K562 (cell line): Measurements from ENCODE around the gene MAPKAPK2. TPM values are rescaled to one million over a fixed set of nuclear protein-coding genes. Genes with fewer than 3 reads are reported as not detected.

Source experiments
- ARHGAP35 ChIP-seq: fragments of 450-650 bp; IDR thresholded peaks from 2 replicates; pipeline ENCODE4 v1.6.1; 2018; ENCODE audit not compliant: partially characterized antibody
- CCNT2 ChIP-seq: IDR thresholded peaks from 2 replicates; pipeline ENCODE4 v1.6.1; 2011; ENCODE audit warnings: borderline replicate concordance, low read depth, mild to moderate bottlenecking, moderate library complexity, mixed read lengths, low read length; ENCODE audit not compliant: insufficient read length; ENCODE audit errors: extremely low read depth
- CHD2 ChIP-seq: IDR thresholded peaks from 2 replicates; pipeline ENCODE4 v1.6.1; 2011; ENCODE audit warnings: low read depth, low read length
- ESRRA ChIP-seq: fragments of 450-650 bp; IDR thresholded peaks from 2 replicates; pipeline ENCODE4 v1.6.1; 2014; ENCODE audit warnings: low read depth, mild to moderate bottlenecking, moderate library complexity, borderline replicate concordance
- KDM5B ChIP-seq: fragments of 200-600 bp; sonication (generic); IDR thresholded peaks from 2 replicates; pipeline ENCODE4 v1.6.1; 2012; ENCODE audit warnings: low read depth, mild to moderate bottlenecking, moderate library complexity, low read length, control low read depth, inconsistent platforms; ENCODE audit not compliant: insufficient replicate concordance
- PCBP2 ChIP-seq: fragments of 200-400 bp; formaldehyde crosslinking; IDR thresholded peaks from 2 replicates; pipeline ENCODE4 v1.6.1; 2018; ENCODE audit warnings: low read length, low read depth, mild to moderate bottlenecking, moderate library complexity; ENCODE audit not compliant: poor library complexity, severe bottlenecking
- POLR2A ChIP-seq: fragments of 450-650 bp; conservative IDR thresholded peaks from 2 replicates; pipeline ENCODE4 v1.6.1; 2016
- PRPF4 ChIP-seq: fragments of 200-400 bp; formaldehyde crosslinking; IDR thresholded peaks from one replicate; pipeline ENCODE4 v1.6.1; 2017; ENCODE audit warnings: low read length, low read depth, mild to moderate bottlenecking; ENCODE audit not compliant: insufficient read depth, poor library complexity, severe bottlenecking
- SAP30 ChIP-seq: fragments of 200-600 bp; sonication (generic); IDR thresholded peaks from 2 replicates; pipeline ENCODE4 v1.6.1; 2012; ENCODE audit warnings: borderline replicate concordance, low read depth, mild to moderate bottlenecking, moderate library complexity, low read length, control low read depth, inconsistent platforms; ENCODE audit not compliant: insufficient read depth, poor library complexity, severe bottlenecking
- THRAP3 ChIP-seq: fragments of 450-650 bp; IDR thresholded peaks from 2 replicates; pipeline ENCODE4 v1.6.1; 2016; ENCODE audit warnings: mild to moderate bottlenecking, inconsistent platforms, borderline replicate concordance
- USF1 ChIP-seq: sonication (generic); formaldehyde crosslinking; IDR thresholded peaks from 2 replicates; pipeline ENCODE4 v1.9.0; 2022; ENCODE audit warnings: mild to moderate bottlenecking, missing genetic modification reagents
- ZNF23 ChIP-seq: fragments of 250-450 bp; sonication (Bioruptor Pico); IDR thresholded peaks from 2 replicates; pipeline ENCODE4 v1.4.0; 2020; ENCODE audit warnings: mild to moderate bottlenecking
- ZNF76 ChIP-seq: fragments of 250-450 bp; sonication (Bioruptor Pico); IDR thresholded peaks from 2 replicates; pipeline ENCODE4 v1.4.0; 2020; ENCODE audit warnings: mild to moderate bottlenecking, moderate library complexity, borderline replicate concordance
- polyA plus RNA-seq, 8 experiments: library from polyadenylated mRNA; depleted of rRNA in 4 of 8; stranded (reverse) in 5 of 8; unstranded in 3 of 8; fragments of >200 nt; fragmentation: Nextera tagmentation in 2 of 8; fragmentation: Illumina TruSeq in 1 of 8; extraction: Ambion mirVana in 2 of 8; extraction: Trizol in 1 of 8; gene quantifications; 2 replicates each; pipeline versions ENCODE4 v1.2.1 to v1.2.3, GENCODE V29; 2011 to 2014; ENCODE audit warnings: inconsistent platforms in 1 of 8, missing spikeins in 1 of 8
- total RNA-seq, 7 experiments: library from RNA; depleted of rRNA in 6 of 7; stranded (reverse); fragments of >200 nt in 6 of 7; fragmentation: Illumina TruSeq in 2 of 7; extraction: Trizol in 2 of 7; gene quantifications; 2 replicates each; pipeline versions ENCODE4 v1.2.1 to v1.2.3, GENCODE V29; 2011 to 2021; ENCODE audit warnings: low replicate concordance in 1 of 7
- TF ChIP-seq, protein P1 (sequence below): fragments of 450-650 bp; IDR thresholded peaks from 2 replicates; pipeline ENCODE4 v1.6.1; 2017; ENCODE audit warnings: mild to moderate bottlenecking, moderate library complexity
- TF ChIP-seq, protein P2 (sequence below): fragments of 150-350 bp; IDR thresholded peaks from 2 replicates; pipeline ENCODE4 v1.6.1; 2014; ENCODE audit warnings: low read depth, mild to moderate bottlenecking, low read length, borderline replicate concordance
- TF ChIP-seq, protein P3 (sequence below): fragments of 250-450 bp; sonication (Bioruptor Pico); IDR thresholded peaks from 2 replicates; pipeline ENCODE4 v1.4.0; 2020; ENCODE audit warnings: mild to moderate bottlenecking, moderate library complexity

The MAPKAPK2 gene
- total and polyA plus RNA-seq, 9 of the 15 experiments (the other 6 are each of a cell fraction or from before 2014, with no cell fraction given), result 0.63 to 94.2 (median 52.1) TPM

GRCh38 chr1:206752481-206752880 is 67.8 kb downstream of the MAPKAPK2 start (continued):
- no peak for TF ChIP-seq PCBP2
- TF ChIP-seq ZNF76 (CRISPR knock-in tag), result no peak
- no peak for TF ChIP-seq PRPF4
- TF ChIP-seq POLR2A, result no peak
- TF ChIP-seq, protein P1, sequence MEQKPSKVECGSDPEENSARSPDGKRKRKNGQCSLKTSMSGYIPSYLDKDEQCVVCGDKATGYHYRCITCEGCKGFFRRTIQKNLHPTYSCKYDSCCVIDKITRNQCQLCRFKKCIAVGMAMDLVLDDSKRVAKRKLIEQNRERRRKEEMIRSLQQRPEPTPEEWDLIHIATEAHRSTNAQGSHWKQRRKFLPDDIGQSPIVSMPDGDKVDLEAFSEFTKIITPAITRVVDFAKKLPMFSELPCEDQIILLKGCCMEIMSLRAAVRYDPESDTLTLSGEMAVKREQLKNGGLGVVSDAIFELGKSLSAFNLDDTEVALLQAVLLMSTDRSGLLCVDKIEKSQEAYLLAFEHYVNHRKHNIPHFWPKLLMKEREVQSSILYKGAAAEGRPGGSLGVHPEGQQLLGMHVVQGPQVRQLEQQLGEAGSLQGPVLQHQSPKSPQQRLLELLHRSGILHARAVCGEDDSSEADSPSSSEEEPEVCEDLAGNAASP, result no peak
- TF ChIP-seq, protein P2, sequence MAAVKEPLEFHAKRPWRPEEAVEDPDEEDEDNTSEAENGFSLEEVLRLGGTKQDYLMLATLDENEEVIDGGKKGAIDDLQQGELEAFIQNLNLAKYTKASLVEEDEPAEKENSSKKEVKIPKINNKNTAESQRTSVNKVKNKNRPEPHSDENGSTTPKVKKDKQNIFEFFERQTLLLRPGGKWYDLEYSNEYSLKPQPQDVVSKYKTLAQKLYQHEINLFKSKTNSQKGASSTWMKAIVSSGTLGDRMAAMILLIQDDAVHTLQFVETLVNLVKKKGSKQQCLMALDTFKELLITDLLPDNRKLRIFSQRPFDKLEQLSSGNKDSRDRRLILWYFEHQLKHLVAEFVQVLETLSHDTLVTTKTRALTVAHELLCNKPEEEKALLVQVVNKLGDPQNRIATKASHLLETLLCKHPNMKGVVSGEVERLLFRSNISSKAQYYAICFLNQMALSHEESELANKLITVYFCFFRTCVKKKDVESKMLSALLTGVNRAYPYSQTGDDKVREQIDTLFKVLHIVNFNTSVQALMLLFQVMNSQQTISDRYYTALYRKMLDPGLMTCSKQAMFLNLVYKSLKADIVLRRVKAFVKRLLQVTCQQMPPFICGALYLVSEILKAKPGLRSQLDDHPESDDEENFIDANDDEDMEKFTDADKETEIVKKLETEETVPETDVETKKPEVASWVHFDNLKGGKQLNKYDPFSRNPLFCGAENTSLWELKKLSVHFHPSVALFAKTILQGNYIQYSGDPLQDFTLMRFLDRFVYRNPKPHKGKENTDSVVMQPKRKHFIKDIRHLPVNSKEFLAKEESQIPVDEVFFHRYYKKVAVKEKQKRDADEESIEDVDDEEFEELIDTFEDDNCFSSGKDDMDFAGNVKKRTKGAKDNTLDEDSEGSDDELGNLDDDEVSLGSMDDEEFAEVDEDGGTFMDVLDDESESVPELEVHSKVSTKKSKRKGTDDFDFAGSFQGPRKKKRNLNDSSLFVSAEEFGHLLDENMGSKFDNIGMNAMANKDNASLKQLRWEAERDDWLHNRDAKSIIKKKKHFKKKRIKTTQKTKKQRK, result no peak
- peak; percentile 16 for TF ChIP-seq ARHGAP35
- TF ChIP-seq CHD2, result no peak
- TF ChIP-seq USF1, result no peak
- no peak for TF ChIP-seq ZNF23
- TF ChIP-seq THRAP3, result 0 out of 2 replicates have a peak, but pooled peaks have one; percentile 49
- TF ChIP-seq KDM5B, result no peak
- TF ChIP-seq CCNT2, result no peak
- no peak for TF ChIP-seq ESRRA
- TF ChIP-seq, protein P3, sequence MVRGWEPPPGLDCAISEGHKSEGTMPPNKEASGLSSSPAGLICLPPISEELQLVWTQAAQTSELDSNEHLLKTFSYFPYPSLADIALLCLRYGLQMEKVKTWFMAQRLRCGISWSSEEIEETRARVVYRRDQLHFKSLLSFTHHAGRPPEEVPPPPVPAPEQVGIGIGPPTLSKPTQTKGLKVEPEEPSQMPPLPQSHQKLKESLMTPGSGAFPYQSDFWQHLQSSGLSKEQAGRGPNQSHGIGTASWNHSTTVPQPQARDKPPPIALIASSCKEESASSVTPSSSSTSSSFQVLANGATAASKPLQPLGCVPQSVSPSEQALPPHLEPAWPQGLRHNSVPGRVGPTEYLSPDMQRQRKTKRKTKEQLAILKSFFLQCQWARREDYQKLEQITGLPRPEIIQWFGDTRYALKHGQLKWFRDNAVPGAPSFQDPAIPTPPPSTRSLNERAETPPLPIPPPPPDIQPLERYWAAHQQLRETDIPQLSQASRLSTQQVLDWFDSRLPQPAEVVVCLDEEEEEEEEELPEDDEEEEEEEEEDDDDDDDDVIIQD (CRISPR knock-in tag), result no peak
- no peak for TF ChIP-seq SAP30
